ENCODE data around the gene F10.

DNA sequence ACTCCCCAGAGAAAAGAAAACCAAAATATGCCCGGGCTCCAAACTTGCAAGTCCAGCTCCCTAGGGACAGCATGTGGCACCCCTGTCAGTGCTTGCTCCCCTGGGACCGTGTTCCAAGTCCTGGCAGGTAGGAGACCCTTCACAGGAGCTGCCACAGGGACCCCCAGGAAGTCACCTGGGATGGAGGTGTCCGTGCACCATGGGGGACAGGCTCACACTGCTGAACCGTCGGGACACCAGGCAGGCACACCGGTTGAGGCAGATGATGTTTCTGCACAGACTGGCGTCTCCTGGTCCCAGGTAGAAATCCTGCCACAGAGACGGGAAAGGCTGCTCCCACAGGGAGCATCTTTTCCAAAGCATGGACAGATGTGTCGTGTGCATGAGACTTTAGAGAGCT, 24.2 kb downstream of the F10 start:
- TF ChIP-seq POLR2A (IDR thresholded peaks at IDR 0.05) = no peak
- TF ChIP-seq, protein P1, sequence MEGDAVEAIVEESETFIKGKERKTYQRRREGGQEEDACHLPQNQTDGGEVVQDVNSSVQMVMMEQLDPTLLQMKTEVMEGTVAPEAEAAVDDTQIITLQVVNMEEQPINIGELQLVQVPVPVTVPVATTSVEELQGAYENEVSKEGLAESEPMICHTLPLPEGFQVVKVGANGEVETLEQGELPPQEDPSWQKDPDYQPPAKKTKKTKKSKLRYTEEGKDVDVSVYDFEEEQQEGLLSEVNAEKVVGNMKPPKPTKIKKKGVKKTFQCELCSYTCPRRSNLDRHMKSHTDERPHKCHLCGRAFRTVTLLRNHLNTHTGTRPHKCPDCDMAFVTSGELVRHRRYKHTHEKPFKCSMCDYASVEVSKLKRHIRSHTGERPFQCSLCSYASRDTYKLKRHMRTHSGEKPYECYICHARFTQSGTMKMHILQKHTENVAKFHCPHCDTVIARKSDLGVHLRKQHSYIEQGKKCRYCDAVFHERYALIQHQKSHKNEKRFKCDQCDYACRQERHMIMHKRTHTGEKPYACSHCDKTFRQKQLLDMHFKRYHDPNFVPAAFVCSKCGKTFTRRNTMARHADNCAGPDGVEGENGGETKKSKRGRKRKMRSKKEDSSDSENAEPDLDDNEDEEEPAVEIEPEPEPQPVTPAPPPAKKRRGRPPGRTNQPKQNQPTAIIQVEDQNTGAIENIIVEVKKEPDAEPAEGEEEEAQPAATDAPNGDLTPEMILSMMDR (IDR thresholded peaks at IDR 0.05) = no peak
